Activated CD4-positive, alpha-beta T cell treated with anti-CD3 and anti-CD28 coated beads for 1 hour (primary cell): Measurements from ENCODE around the gene MACROH2A1.
"Not testable (repeated sequence)": the region's sequence is repeated elsewhere in the genome, so short reads cannot be mapped to it uniquely, and the experiment has no call there.

Experiments
- DNase-seq: peaks from one replicate; pipeline ENCODE4 v3.0.0-alpha.2; 2020

Gene MACROH2A1

GRCh38 chr5:135376961-135377624 is 21.9 kb downstream of the MACROH2A1 start:
- no peak for DNase-seq

GRCh38 chr5:135375040-135375793 is 23.8 kb downstream of the MACROH2A1 start:
- DNase-seq: no peak

GRCh38 chr5:135373736-135374515 is 25.1 kb downstream of the MACROH2A1 start:
- DNase-seq: no peak

DNA sequence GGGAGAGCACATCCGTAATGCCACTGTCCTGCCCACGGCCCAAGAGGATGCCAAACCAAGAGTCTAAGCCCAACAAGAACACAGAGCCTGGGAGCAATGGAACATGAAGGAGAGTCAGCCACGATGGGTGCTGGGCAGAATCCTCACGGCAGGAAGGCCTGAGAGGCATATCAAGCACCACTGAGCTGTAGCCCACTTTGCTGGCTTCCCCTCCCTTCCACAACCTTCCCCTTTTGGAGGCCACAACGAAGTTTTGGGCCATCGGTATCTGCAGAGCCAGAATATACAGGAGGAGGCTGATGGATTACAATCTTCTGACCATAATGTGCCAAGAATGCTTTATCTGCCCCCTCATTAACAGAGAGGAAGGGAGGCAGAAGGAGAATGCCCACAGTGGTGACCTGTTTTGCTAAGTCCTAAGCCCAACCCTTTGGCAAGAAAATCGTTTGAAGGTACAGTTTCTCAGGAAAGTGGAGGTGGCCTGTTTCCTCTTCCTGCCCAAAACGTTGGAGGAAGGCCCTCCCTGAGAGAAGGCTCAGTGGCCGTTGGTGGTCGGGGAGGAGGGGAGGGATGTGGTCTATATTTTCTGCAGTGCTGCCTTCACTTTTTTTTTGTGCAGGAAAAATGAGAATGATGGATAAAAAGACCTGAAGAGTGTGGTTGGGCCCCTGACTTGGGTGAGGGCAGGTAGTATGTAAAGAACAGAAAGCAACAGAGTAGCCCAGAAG is 26.2 kb downstream of the MACROH2A1 start:
- DNase-seq: no peak

- no peak for DNase-seq
Measured at GRCh38 chr5:135371622-135372232, 27.3 kb downstream of the MACROH2A1 start.

DNA sequence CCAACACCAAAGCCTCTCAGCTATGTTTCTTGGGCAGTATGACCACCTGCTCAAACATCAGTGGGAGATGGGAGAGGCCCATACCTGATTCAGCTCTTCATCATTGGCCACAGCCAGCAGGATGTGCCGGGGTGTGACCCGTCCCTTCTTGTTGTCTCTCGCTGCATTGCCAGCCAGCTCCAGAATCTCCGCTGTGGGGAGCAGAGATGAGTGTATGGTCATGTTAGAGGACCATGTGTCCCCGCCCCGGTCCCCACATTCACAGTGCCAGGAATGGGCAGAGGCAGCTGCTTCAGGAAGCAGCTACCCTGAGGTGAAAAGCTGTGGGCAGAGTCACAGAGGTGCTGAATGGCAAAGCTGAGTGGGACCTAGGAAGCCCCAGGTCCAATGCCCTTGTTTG is 29.1 kb downstream of the MACROH2A1 start:
- no peak for DNase-seq

- no peak for DNase-seq
Measured at GRCh38 chr5:135367554-135367953, 31.5 kb downstream of the MACROH2A1 start.

- no peak for DNase-seq
Measured at GRCh38 chr5:135367076-135367475, 32.0 kb downstream of the MACROH2A1 start.

GRCh38 chr5:135365281-135365680 is 33.8 kb downstream of the MACROH2A1 start:
- DNase-seq: no peak

DNA sequence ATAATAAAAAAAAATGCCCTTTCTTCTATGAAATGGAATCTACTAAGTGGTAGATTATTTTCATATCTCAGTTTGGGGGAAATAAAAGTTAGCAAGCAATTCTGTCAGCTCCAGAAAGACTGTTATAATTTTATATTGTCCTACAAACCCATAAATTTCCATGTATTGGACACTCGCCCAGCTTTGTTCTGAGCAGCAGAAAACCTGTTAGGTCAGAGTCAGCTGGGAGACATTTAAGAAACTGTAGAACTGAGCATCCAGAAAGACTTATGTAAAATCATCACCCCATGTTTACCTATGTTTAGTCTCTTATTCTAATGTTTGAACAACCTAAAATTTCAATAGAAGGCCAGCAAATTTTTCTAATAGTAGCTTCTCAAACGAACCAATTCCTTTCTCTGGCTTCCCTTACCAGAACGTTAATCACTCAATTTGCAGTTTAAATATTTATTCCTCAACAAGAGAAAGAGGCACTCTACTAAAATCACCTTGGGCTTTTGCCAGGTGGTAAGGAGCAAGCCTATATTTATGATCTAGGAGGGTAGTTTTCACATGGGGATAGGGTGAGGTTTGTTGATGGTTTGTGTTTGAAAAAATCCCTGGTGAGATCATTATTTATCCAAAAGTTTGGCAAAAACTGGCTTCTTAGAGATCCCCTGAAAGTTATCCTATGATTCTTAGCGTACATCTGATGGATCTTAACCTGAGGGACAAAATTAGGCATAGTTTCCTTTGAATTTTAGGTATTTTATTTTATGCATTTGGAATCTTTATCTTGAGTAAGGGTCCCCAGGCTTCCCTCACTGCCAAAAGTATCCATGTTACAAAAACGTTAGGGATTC is 34.4 kb downstream of the MACROH2A1 start:
- DNase-seq: no peak

- DNase-seq: not testable (repeated sequence)
Measured at GRCh38 chr5:135363342-135363741, 35.7 kb downstream of the MACROH2A1 start.

DNA sequence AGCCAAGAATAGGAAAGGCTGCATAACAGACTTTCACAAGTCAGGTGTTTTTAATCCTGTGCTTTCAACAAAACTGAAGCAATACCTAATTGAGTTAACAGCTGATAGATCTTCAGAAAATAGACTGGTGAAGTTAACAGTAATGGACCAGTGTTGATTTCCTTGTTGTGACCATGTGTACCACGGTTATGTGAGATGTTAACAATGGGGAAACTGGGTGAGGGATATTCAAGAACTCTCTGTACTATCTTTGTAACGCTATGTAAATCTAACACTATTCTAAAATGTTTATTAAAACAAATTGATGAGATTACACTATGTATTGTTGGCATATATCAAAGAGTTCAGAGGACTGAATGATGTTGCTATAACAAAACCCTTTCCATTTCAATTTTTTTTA is 36.9 kb downstream of the MACROH2A1 start:
- DNase-seq: no peak

DNA sequence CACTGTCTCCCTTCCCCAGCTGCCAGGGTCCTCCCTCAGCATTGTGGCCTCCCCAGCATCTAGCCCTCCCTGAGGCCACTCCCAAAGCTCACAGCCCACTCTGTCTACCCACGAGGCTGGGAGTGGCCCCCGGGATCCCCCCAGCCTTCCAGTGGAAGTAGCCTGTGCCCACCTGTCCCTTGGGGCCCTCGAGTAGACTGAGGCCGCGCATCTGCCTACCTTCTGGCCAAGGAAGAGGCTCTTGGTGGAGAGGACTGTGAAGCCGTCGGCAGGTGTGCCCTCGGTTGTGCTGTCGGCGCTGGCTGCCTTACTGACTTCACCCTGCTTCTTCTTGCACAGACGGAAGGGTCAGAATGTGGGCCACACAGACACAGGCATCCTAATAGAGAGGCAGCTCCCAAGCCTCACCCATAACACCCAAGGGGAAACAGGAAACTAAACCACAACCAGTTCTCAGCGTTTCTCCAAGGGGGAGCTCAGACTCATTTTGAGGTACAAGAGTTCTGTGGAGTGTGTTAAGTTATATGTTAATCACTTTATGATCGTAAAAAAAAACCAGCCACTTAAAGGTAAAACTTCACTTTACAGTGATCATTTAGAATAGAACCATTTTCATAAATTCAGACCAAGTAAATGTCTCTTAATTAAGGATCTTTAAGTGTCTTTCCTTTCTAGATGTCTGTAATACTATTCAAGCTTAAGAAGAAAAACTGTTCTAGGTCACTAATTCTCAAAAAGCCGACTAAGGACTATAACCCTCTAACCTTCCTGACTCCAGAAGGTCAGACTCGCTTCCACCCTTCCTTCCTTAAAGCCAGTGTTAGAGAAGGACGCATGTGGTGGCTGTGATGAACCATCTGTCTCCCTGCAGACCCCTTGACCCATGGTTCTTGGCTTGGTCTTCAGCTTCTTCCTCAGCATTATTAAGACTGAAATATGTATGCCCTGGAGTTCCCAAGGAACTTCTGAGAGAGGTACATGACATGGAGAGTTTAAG is 38.5 kb downstream of the MACROH2A1 start:
- no peak for DNase-seq

DNA sequence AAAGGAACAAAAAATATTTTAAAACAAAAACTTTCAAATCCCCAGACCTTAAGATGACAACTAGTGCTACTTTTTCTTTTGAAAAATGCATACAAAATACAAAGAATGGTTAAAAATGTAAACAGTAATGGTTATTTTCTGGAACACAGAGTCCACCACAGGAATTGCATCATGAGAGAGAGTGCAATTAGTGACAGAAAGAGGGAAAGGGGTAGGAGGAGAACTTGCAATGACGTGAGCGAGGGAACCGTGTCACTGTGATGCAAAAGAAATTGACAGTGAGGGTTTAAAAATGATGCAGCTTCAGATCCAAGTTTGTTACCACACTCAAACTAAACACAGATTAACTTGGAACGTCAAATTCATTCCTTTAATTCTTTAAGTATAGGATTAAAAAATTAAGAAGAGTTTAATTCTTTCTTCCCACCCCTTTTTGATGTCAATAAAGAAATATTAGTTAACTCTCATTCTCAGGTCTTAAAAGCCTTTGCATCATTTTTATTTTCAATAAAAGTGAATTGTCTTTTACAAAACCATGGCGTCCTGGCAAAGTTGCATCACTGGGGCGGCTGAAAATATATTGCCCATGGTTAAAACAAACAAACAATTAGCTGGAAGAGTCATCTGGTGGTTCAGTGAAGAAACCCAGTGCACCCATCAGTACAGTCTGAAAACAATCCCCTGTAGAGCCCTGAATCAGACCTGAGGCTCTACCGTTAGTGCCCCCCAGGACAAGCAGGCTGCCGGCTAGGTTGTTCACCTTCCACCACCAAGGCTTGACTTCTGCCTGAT is 39.5 kb downstream of the MACROH2A1 start:
- DNase-seq: no peak

DNA sequence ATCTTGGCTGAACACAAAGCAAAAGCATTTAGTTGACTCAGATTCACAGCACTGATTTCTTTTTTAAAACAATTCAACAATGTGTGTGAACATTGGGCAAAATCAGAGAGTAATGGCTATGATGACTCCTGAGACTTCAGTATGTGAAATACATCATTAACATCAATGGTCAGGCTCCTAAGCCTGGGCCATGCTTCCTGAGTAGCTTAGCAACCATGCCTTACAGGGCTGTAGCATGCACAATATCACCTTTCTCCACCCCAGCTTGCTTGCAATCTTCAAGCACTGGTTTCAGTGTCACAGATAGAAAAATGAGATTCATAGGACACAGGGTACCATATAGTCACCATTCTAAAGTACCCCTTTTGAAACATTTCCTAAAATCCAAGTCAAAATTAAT is 41.3 kb downstream of the MACROH2A1 start:
- DNase-seq: no peak

- no peak for DNase-seq
Measured at GRCh38 chr5:135356522-135357318, 42.3 kb downstream of the MACROH2A1 start.

DNA sequence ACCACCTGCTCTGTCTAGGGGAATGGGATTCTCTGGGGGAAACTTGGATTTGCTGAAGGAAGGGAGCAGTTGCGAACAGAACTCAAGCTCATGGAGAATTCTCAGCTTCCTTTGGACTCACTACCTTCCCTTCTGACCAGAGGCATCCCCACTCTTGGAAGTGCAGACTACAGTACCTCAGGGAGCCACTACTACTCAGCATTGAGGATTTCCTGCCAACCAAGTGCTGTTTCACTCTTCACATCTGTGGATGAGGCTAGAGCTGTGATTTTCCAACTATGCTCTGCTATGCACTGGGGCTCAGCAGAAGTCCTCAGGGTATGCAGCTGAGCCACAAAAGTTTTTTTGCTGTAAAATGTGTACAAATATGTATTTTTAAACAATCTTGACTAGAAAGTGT is 43.9 kb downstream of the MACROH2A1 start:
- DNase-seq: no peak

DNA sequence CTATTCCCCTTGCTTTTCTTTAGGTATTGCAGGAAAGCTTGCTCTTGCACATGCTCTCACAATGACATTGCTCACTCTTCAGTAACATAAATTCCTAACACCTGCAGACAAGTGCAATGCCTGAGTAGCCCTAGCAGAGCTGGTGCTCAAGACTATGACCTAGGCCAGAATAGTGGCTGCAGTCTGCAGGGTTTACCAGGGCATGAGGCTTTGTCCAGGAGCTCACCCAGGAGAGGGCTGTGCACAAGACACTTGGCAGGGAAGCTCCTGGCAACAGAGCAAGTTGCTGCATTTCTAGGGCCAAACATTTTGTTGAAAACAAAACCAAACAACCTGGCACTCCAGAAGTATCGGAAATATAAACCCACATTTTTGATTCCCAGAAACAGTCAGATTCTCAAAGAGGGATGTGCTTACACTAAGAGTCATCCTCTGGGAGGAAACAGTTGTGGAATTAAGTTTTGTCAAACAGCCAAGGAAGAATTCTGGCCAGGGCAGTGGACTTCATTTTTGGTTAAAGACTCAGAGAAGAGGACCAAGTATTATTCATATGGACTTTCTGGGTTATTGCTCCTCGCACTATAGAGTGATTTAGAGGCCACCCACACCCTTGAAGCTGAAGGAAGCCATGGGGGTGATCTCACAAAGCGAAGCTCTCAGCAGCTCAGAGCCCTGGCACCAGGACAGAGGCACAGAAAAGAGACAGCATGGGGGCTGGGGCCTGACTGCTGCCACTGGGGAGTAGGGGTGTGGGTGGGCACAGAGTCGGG is 44.9 kb downstream of the MACROH2A1 start:
- DNase-seq: no peak
